Peyer's patch (tissue), 4 donors: ENCODE measurements around the gene ADGRG1. TPM values are rescaled to one million over a fixed set of nuclear protein-coding genes. Genes with fewer than 3 reads are reported as not detected.

Source experiments
- DNase-seq, 3 donors: peaks; one replicate each; pipeline ENCODE4 v3.0.0-alpha.2; 2017 to 2019
- H3K27ac ChIP-seq, 4 donors: fragments of 200-600 bp; sonication (generic); one replicate each; pipeline ENCODE4 v1.5.1; 2016 to 2019
- H3K27me3 ChIP-seq, 2 donors: fragments of 200-600 bp; sonication (generic); one replicate each; pipeline ENCODE4 v1.5.1; 2019
- H3K36me3 ChIP-seq, 3 donors: fragments of 200-600 bp; sonication (generic); one replicate each; pipeline ENCODE4 v1.5.1; 2016 to 2019
- H3K4me1 ChIP-seq, 4 donors: fragments of 200-600 bp; sonication (generic); one replicate each; pipeline ENCODE4 v1.5.1; 2016 to 2019
- H3K4me3 ChIP-seq, 4 donors: fragments of 200-600 bp; sonication (generic); 1 replicate in 3 of 4; 2 replicates in 1 of 4; pipeline ENCODE4 v1.5.1; 2016 to 2019; ENCODE audit warnings: mild to moderate bottlenecking in 1 of 4
- H3K9me3 ChIP-seq, 4 donors: fragments of 200-600 bp; sonication (generic); one replicate each; pipeline ENCODE4 v1.5.1; 2016 to 2019; ENCODE audit warnings: mild to moderate bottlenecking in 1 of 4
- POLR2A ChIP-seq, 2 donors: fragments of 450-650 bp; IDR thresholded peaks; one replicate each; pipeline ENCODE4 v1.5.1; 2017; ENCODE audit warnings: antibody characterized with exemption in 2 of 2, mild to moderate bottlenecking in 2 of 2, moderate library complexity in 2 of 2
- total RNA-seq, 4 donors: library from RNA; depleted of rRNA; stranded (reverse); fragments of >200 nt; gene quantifications; one replicate each; pipeline ENCODE4 v1.1.0, GENCODE V29; 2016
- TF ChIP-seq, protein P1 (sequence below), 6 experiments: fragments of 450-650 bp in 4 of 6; fragments of 200-600 bp in 2 of 6; sonication (generic) in 1 of 6; IDR thresholded peaks; one replicate each; pipeline ENCODE4 v1.5.1; 2017 to 2019; ENCODE audit warnings: antibody characterized with exemption in 6 of 6, mild to moderate bottlenecking in 3 of 6, moderate library complexity in 1 of 6

Gene ADGRG1
- total RNA-seq, 4 donors from 2014 or later = 12.8 to 50.3 (median 34.7) TPM

DNA sequence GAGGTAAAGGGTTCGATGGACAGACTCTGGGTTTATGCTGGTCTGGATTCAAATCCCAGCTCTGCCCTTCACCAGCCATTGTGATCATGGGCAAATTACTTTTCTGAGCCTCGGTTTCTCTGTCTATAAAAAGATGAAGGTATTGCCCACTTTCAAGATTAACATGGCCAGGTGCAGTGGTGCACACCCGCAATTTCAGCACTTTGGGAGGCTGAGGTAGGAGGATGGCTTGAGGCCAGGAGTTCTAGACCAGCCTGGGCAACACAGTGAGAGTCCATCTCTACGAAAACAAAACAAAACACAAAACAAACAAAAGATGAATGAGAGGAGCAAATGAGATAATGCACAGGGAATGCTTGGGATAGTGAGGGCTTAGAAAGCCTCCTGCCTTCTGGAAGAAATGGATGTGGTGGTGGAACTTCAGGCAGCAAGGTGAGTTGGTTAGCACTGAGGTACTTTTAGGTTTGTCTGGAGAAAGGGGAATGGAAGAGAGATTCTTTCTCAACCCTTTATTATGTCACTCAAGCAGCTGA lies 48.2 kb downstream of the ADGRG1 start:
- Histone ChIP-seq H3K4me1 (no peaks in the 10 kb centered on the region), H3K9me3 (no peaks in the 10 kb centered on the region), H3K27ac (no peak overlapping the region), H3K4me3 (no peak overlapping the region), H3K36me3 (no peaks in the 10 kb centered on the region), H3K27me3 (no peaks in the 10 kb centered on the region)
- no peak for TF ChIP-seq POLR2A (IDR thresholded peaks at IDR 0.05)
- TF ChIP-seq, protein P1, sequence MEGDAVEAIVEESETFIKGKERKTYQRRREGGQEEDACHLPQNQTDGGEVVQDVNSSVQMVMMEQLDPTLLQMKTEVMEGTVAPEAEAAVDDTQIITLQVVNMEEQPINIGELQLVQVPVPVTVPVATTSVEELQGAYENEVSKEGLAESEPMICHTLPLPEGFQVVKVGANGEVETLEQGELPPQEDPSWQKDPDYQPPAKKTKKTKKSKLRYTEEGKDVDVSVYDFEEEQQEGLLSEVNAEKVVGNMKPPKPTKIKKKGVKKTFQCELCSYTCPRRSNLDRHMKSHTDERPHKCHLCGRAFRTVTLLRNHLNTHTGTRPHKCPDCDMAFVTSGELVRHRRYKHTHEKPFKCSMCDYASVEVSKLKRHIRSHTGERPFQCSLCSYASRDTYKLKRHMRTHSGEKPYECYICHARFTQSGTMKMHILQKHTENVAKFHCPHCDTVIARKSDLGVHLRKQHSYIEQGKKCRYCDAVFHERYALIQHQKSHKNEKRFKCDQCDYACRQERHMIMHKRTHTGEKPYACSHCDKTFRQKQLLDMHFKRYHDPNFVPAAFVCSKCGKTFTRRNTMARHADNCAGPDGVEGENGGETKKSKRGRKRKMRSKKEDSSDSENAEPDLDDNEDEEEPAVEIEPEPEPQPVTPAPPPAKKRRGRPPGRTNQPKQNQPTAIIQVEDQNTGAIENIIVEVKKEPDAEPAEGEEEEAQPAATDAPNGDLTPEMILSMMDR (IDR thresholded peaks at IDR 0.05) = no peak
- no peak for DNase-seq

DNA sequence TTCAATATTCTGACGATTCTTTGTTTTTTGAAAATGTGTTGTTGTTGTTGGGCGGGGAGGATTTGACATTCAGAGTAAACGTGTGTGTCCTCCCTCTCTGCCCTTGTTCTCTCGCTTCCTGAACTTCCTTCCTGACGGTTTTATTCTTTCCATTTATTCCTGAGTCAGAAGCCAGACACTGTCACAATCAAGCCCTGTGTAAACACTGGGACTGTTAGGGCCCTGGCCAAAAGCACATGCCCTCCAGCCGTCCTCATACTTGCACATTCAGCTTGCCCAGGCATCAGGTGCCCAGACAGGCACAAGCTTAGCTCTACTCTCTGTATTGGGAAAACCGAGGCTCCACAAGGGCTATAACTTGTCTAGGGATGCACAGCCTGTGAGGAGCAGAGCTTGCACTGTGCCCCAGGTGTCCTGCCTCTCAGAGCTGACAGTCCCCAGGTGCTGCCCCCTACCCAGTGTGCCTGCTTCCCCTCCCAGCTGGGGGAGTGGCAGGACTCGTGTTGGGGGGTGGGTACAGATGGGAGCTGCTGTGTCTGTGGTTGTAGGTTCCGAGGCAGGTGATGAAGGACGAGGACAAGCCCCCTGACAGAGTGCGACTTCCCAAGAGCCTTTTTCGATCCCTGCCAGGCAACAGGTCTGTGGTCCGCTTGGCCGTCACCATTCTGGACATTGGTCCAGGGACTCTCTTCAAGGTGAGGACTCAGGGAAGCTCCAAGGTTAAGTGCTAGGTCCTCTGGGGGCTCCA lies 49.4 kb downstream of the ADGRG1 start:
- no peak overlapping the region for H3K4me3 ChIP-seq
- no peak overlapping the region for H3K27ac ChIP-seq
- H3K9me3 ChIP-seq = no peaks in the 10 kb centered on the region
- no peaks in the 10 kb centered on the region for H3K4me1 ChIP-seq
- no peak for DNase-seq
- no peaks in the 10 kb centered on the region for H3K36me3 ChIP-seq
- TF ChIP-seq, protein P1 (IDR thresholded peaks at IDR 0.05) = no peak
- TF ChIP-seq POLR2A (IDR thresholded peaks at IDR 0.05) = no peak
- H3K27me3 ChIP-seq = no peaks in the 10 kb centered on the region

DNA sequence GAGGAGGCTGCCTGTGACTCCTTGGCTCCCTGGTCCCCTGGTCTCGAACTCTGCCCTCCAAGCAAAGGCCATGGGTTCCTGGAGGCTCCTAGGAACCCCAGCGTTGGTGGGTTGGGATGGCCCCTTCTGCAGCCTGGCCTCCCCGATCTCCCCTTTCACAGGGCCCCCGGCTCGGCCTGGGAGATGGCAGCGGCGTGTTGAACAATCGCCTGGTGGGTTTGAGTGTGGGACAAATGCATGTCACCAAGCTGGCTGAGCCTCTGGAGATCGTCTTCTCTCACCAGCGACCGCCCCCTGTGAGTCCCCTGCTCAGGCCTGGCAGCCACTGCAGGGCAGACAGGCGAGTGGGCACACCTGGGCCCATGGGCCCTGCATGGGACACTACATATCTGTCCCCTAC lies 50.6 kb downstream of the ADGRG1 start:
- H3K27ac ChIP-seq = no peak overlapping the region
- H3K27me3 ChIP-seq = no peaks in the 10 kb centered on the region
- no peak overlapping the region for H3K4me3 ChIP-seq
- no peak for DNase-seq
- no peaks in the 10 kb centered on the region for H3K4me1 ChIP-seq
- H3K36me3 ChIP-seq = no peaks in the 10 kb centered on the region
- TF ChIP-seq POLR2A (IDR thresholded peaks at IDR 0.05) = no peak
- TF ChIP-seq, protein P1 (IDR thresholded peaks at IDR 0.05) = no peak
- H3K9me3 ChIP-seq = no peaks in the 10 kb centered on the region

DNA sequence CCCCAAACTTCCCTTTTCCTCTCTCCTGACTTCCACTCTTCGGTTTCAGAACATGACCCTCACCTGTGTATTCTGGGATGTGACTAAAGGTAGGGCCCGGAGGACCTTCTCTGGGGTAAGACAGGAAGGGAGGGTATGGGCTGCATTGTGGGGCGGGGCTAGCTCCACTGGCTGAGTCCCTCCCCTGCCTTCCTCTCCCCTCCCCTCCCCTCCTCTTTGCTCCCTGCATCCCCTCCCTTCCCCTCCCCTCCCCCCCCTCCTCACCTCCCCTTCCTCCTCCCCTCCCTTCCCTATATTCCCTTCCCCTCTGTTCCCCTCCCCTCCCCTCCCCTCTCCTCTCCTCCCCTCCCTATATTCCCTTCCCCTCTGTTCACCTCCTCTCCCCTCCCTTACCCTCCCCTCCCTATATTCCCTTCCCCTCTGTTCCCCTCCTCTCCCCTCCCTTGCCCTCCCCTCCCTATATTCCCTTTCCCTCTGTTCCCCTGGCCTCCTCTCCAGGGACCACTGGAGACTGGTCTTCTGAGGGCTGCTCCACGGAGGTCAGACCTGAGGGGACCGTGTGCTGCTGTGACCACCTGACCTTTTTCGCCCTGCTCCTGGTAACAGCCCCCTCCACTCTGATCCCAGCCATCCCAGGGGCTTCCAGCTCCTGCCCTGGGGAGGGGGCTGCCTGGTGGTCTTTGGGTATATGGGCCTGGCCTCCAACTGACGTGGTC lies 51.5 kb downstream of the ADGRG1 start:
- H3K27me3 ChIP-seq = no peaks in the 10 kb centered on the region
- H3K4me3 ChIP-seq = no peak overlapping the region
- no peak for DNase-seq
- no peaks in the 10 kb centered on the region for H3K9me3 ChIP-seq
- H3K36me3 ChIP-seq = no peaks in the 10 kb centered on the region
- no peak for TF ChIP-seq POLR2A (IDR thresholded peaks at IDR 0.05)
- TF ChIP-seq, protein P1 (IDR thresholded peaks at IDR 0.05) = no peak
- H3K27ac ChIP-seq = no peak overlapping the region
- no peaks in the 10 kb centered on the region for H3K4me1 ChIP-seq

DNA sequence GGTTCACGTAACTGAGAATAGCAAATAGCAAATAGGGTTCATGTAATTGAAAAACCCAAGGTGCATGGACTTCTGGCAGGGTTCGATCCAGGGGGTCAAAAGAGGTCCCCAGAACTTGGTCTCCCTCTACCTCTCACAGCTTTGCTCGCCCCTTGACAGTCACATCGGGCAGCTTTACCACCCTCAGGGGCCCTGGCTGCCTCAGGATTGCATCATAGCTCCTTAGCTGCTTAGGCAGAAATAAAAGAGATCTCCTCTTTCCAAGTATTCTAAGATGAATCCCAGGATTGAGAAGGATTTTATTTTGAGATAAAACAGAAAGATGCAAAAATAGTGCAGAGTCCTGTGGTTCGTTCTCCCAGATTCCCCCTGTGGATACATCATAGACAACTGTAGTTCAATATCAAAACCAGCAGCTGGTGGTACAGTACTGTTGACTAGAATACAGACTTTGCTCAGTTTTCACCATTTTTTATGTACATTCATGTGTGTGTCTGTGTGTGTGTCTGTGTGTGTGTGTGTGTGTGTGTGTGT lies 52.5 kb downstream of the ADGRG1 start:
- Histone ChIP-seq H3K36me3 (no peaks in the 10 kb centered on the region), H3K4me3 (no peak overlapping the region), H3K27me3 (no peaks in the 10 kb centered on the region), H3K27ac (no peak overlapping the region), H3K4me1 (no peaks in the 10 kb centered on the region), H3K9me3 (no peaks in the 10 kb centered on the region)
- no peak for DNase-seq
- TF ChIP-seq, protein P1 (IDR thresholded peaks at IDR 0.05) = no peak
- no peak for TF ChIP-seq POLR2A (IDR thresholded peaks at IDR 0.05)
